ENCODE results near the gene HDLBP. TPM values are rescaled to one million over a fixed set of nuclear protein-coding genes. Genes with fewer than 3 reads are reported as not detected.
"Not testable (repeated sequence)": the region's sequence is repeated elsewhere in the genome, so short reads cannot be mapped to it uniquely, and the experiment has no call there.

Gene HDLBP
- polyA plus RNA-seq, 3 donors: 187 to 327 (median 208) TPM

- WGBS, 3 donors: 93 to 95% (median 94%) methylated on average over 9 of the region's 9 CpGs
- H3K27ac ChIP-seq (ENCODE audit: low read depth, low read length): no peak overlapping the region
Measured at GRCh38 chr2:241286348-241287090, 29.0 kb downstream of the HDLBP start.

- H3K27ac ChIP-seq (ENCODE audit: low read depth, low read length): no peak overlapping the region
- WGBS, 3 donors: 76 to 100% (median 96%) methylated on average over 1 of the region's 1 CpG
Measured at GRCh38 chr2:241285596-241285995, 29.9 kb downstream of the HDLBP start.

GRCh38 chr2:241282555-241282954, 32.9 kb downstream of the HDLBP start:
- 40 to 70% (median 67%) methylated on average over 5 of the region's 5 CpGs for WGBS, 3 donors
- no peak overlapping the region for H3K27ac ChIP-seq (ENCODE audit: low read depth, low read length)

- 87 to 93% (median 90%) methylated on average over 4 of the region's 4 CpGs for WGBS, 3 donors
- H3K27ac ChIP-seq (ENCODE audit: low read depth, low read length): no peak overlapping the region
Measured at GRCh38 chr2:241280291-241280690, 35.2 kb downstream of the HDLBP start.

- 82 to 90% (median 87%) methylated on average over 3 of the region's 3 CpGs for WGBS, 3 donors
- no peak overlapping the region for H3K27ac ChIP-seq (ENCODE audit: low read depth, low read length)
Measured at GRCh38 chr2:241279828-241280227, 35.6 kb downstream of the HDLBP start.

- no peak overlapping the region for H3K27ac ChIP-seq (ENCODE audit: low read depth, low read length)
- 50 to 76% (median 74%) methylated on average over 8 of the region's 8 CpGs for WGBS, 3 donors
Measured at GRCh38 chr2:241279413-241279812, 36.1 kb downstream of the HDLBP start.

- not testable (repeated sequence) for H3K27ac ChIP-seq (ENCODE audit: low read depth, low read length)
- WGBS, 3 donors: 94 to 98% (median 97%) methylated on average over 7 of the region's 7 CpGs
Measured at GRCh38 chr2:241278306-241278705, 37.2 kb downstream of the HDLBP start.

GRCh38 chr2:241275910-241276309, 39.6 kb downstream of the HDLBP start:
- 95 to 100% (median 98%) methylated on average over 1 of the region's 1 CpG for WGBS, 3 donors
- H3K27ac ChIP-seq (ENCODE audit: low read depth, low read length): no peak overlapping the region

GRCh38 chr2:241275504-241275903, 40.0 kb downstream of the HDLBP start:
- 99 to 100% (median 100%) methylated on average over 1 of the region's 1 CpG for WGBS, 3 donors
- H3K27ac ChIP-seq (ENCODE audit: low read depth, low read length): no peak overlapping the region

- no peak overlapping the region for H3K27ac ChIP-seq (ENCODE audit: low read depth, low read length)
- 52 to 81% (median 61%) methylated on average over 5 of the region's 5 CpGs for WGBS, 3 donors
Measured at GRCh38 chr2:241274127-241274526, 41.3 kb downstream of the HDLBP start.

- no peak overlapping the region for H3K27ac ChIP-seq (ENCODE audit: low read depth, low read length)
- WGBS, 3 donors: 27 to 63% (median 59%) methylated on average over 21 of the region's 21 CpGs
Measured at GRCh38 chr2:241273210-241274020, 42.1 kb downstream of the HDLBP start.

GRCh38 chr2:241272303-241273209, 42.9 kb downstream of the HDLBP start:
- 0 to 1% (median 1%) methylated on average over 57 to 102 of the region's 102 CpGs for WGBS, 3 donors
- H3K27ac ChIP-seq (ENCODE audit: low read depth, low read length): peak overlapping the region; percentile 33

GRCh38 chr2:241271706-241272302, 43.7 kb downstream of the HDLBP start:
- H3K27ac ChIP-seq (ENCODE audit: low read depth, low read length): no peak overlapping the region
- WGBS, 3 donors: 0 to 1% (median 0%) methylated on average over 30 to 37 of the region's 37 CpGs

- H3K27ac ChIP-seq (ENCODE audit: low read depth, low read length): no peak overlapping the region
- WGBS, 3 donors: 42 to 73% (median 62%) methylated on average over 5 of the region's 5 CpGs
Measured at GRCh38 chr2:241270531-241270930, 44.9 kb downstream of the HDLBP start.

GRCh38 chr2:241269707-241270520, 45.6 kb downstream of the HDLBP start:
- WGBS, 3 donors: 43 to 88% (median 83%) methylated on average over 15 of the region's 15 CpGs
- no peak overlapping the region for H3K27ac ChIP-seq (ENCODE audit: low read depth, low read length)

GRCh38 chr2:241268716-241269445, 46.6 kb downstream of the HDLBP start:
- H3K27ac ChIP-seq (ENCODE audit: low read depth, low read length): no peak overlapping the region
- 46 to 83% (median 79%) methylated on average over 14 of the region's 14 CpGs for WGBS, 3 donors

- no peak overlapping the region for H3K27ac ChIP-seq (ENCODE audit: low read depth, low read length)
- 46 to 72% (median 61%) methylated on average over 7 of the region's 7 CpGs for WGBS, 3 donors
Measured at GRCh38 chr2:241268306-241268705, 47.2 kb downstream of the HDLBP start.

All from adipose tissue (tissue), 3 donors.